ENCODE measurements around the gene GSS. TPM values are rescaled to one million over a fixed set of nuclear protein-coding genes. Genes with fewer than 3 reads are reported as not detected.

GSS gene
- total RNA-seq, 4 donors from 2014 or later, result 61.3 to 75.2 (median 64.5) TPM

- Histone ChIP-seq H3K4me3 (no peak overlapping the region), H3K9me3 (no peaks in the 10 kb centered on the region), H3K4me1 (peaks cover 8 to 45% (median 15%) of the 10 kb centered on the region in 3 donors), H3K27me3 (no peaks in the 10 kb centered on the region), H3K27ac (no peak overlapping the region), H3K36me3 (peaks cover 0 to 29% (median 13%) of the 10 kb centered on the region in 3 donors)
- no peak for TF ChIP-seq POLR2A (IDR thresholded peaks at IDR 0.05)
- TF ChIP-seq, protein P1, sequence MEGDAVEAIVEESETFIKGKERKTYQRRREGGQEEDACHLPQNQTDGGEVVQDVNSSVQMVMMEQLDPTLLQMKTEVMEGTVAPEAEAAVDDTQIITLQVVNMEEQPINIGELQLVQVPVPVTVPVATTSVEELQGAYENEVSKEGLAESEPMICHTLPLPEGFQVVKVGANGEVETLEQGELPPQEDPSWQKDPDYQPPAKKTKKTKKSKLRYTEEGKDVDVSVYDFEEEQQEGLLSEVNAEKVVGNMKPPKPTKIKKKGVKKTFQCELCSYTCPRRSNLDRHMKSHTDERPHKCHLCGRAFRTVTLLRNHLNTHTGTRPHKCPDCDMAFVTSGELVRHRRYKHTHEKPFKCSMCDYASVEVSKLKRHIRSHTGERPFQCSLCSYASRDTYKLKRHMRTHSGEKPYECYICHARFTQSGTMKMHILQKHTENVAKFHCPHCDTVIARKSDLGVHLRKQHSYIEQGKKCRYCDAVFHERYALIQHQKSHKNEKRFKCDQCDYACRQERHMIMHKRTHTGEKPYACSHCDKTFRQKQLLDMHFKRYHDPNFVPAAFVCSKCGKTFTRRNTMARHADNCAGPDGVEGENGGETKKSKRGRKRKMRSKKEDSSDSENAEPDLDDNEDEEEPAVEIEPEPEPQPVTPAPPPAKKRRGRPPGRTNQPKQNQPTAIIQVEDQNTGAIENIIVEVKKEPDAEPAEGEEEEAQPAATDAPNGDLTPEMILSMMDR (IDR thresholded peaks at IDR 0.05), result no peak
- WGBS, 2 donors, result 86 to 92% methylated on average over 6 of the region's 6 CpGs
- no peak for DNase-seq
- intact Hi-C loops (cut with DNase I), result no loop called here
Measured at GRCh38 chr20:34880215-34880850, 75.3 kb downstream of the GSS start.

Small RNAs within 50 kb of the gene (small RNA-seq; reads per million reads assigned to genes)
- 0 to 0.42 (median 0.07) reads per million in 4 donors for gene MIR499A

Other genes starting within 250 kb of the GSS start
- 10 to 100 TPM; 11.6 to 21.8 (median 18.1) TPM for gene NCOA6, start 130.2 kb downstream of the GSS start, total RNA-seq
- 1 to 10 TPM; 1.8 to 8.2 (median 5.1) TPM for gene GGT7, start 83.0 kb downstream of the GSS start, total RNA-seq
- gene ACSS2, start 79.2 kb downstream of the GSS start, total RNA-seq, result 10 to 100 TPM; 29.5 to 69.1 (median 43.6) TPM
- under 1 TPM in 1 of 4 donors, not detected in 3; 0.19 TPM for gene MYH7B, start 62 bp upstream of the GSS start, total RNA-seq
- 10 to 100 TPM; 35.2 to 50.4 (median 47.2) TPM for gene TRPC4AP, start 137.0 kb upstream of the GSS start, total RNA-seq
- gene EDEM2, start 191.5 kb upstream of the GSS start, total RNA-seq, result 10 to 100 TPM; 12.5 to 17.5 (median 14.6) TPM
- 10 to 100 TPM in 3 of 4 donors, 1 to 10 TPM in 1; 2.5 to 19.6 (median 14.6) TPM for gene PROCR, start 216.3 kb upstream of the GSS start, total RNA-seq

Measured in esophagus squamous epithelium (tissue), 5 donors.